Duodenal mucosa (tissue), 2 donors: ENCODE measurements around the gene FAM89A.
"Not testable (repeated sequence)": the region's sequence is repeated elsewhere in the genome, so short reads cannot be mapped to it uniquely, and the experiment has no call there.

Experiments used
- H3K27ac ChIP-seq: one replicate; pipeline ENCODE4 v1.7.0; 2013; ENCODE audit warnings: low read depth, low read length
- H3K27me3 ChIP-seq, 2 donors: one replicate each; pipeline ENCODE4 v1.7.0; 2013; ENCODE audit warnings: low read length in 2 of 2, control low read depth in 1 of 2; ENCODE audit not compliant: insufficient read depth in 2 of 2, control insufficient read depth in 1 of 2
- H3K36me3 ChIP-seq, 2 donors: one replicate each; pipeline ENCODE4 v1.7.0; 2013; ENCODE audit warnings: low read length in 2 of 2, control low read depth in 1 of 2; ENCODE audit not compliant: insufficient read depth in 2 of 2, control insufficient read depth in 1 of 2
- H3K4me1 ChIP-seq, 2 donors: one replicate each; pipeline ENCODE4 v1.7.0; 2013; ENCODE audit warnings: low read length in 2 of 2, control low read depth in 1 of 2; ENCODE audit not compliant: insufficient read depth in 2 of 2, control insufficient read depth in 1 of 2
- H3K4me3 ChIP-seq, 2 donors: one replicate each; pipeline ENCODE4 v1.7.0; 2013; ENCODE audit warnings: low read length in 2 of 2, low read depth in 1 of 2
- H3K9ac ChIP-seq, 2 donors: one replicate each; pipeline ENCODE4 v1.7.0; 2013; ENCODE audit warnings: low read length in 2 of 2, low read depth in 1 of 2
- H3K9me3 ChIP-seq, 2 donors: one replicate each; pipeline ENCODE4 v1.7.0; 2013; ENCODE audit warnings: low read length in 2 of 2, control low read depth in 1 of 2; ENCODE audit not compliant: control insufficient read depth in 1 of 2

FAM89A gene

GRCh38 chr1:231022543-231022942, 17.5 kb downstream of the FAM89A start:
- not testable (repeated sequence) for H3K4me1 ChIP-seq, H3K9ac ChIP-seq, H3K27ac ChIP-seq, H3K36me3 ChIP-seq, H3K4me3 ChIP-seq, H3K27me3 ChIP-seq, H3K9me3 ChIP-seq

- Histone ChIP-seq H3K9me3 (no peaks in the 10 kb centered on the region), H3K4me3 (no peak overlapping the region), H3K27me3 (no peaks in the 10 kb centered on the region), H3K4me1 (peaks cover 0 to 2% of the 10 kb centered on the region in 2 donors), H3K9ac (no peak overlapping the region), H3K27ac (no peak overlapping the region), H3K36me3 (no peaks in the 10 kb centered on the region)
Measured at GRCh38 chr1:231021540-231022031, 18.5 kb downstream of the FAM89A start.

GRCh38 chr1:231020816-231021215, 19.2 kb downstream of the FAM89A start:
- Histone ChIP-seq H3K36me3 (no peaks in the 10 kb centered on the region), H3K9ac (no peak overlapping the region), H3K27me3 (no peaks in the 10 kb centered on the region), H3K4me1 (peaks cover 0 to 2% of the 10 kb centered on the region in 2 donors), H3K9me3 (no peaks in the 10 kb centered on the region), H3K4me3 (no peak overlapping the region), H3K27ac (no peak overlapping the region)

GRCh38 chr1:231020139-231020601, 19.9 kb downstream of the FAM89A start:
- no peaks in the 10 kb centered on the region for H3K36me3 ChIP-seq
- no peak overlapping the region for H3K9ac ChIP-seq
- H3K27ac ChIP-seq, result no peak overlapping the region
- no peaks in the 10 kb centered on the region for H3K9me3 ChIP-seq
- no peaks in the 10 kb centered on the region for H3K27me3 ChIP-seq
- peak overlapping the region in 1 of 2 donors; percentile 11 for H3K4me3 ChIP-seq
- peaks cover 0 to 2% of the 10 kb centered on the region in 2 donors for H3K4me1 ChIP-seq

- no peaks in the 10 kb centered on the region for H3K36me3 ChIP-seq
- H3K4me1 ChIP-seq, result peaks cover 0 to 2% of the 10 kb centered on the region in 2 donors
- H3K9me3 ChIP-seq, result no peaks in the 10 kb centered on the region
- H3K4me3 ChIP-seq, result no peak overlapping the region
- H3K27me3 ChIP-seq, result no peaks in the 10 kb centered on the region
- no peak overlapping the region for H3K9ac ChIP-seq
- no peak overlapping the region for H3K27ac ChIP-seq
Measured at GRCh38 chr1:231019711-231020110, 20.3 kb downstream of the FAM89A start.

GRCh38 chr1:231016966-231017365, 23.1 kb downstream of the FAM89A start:
- H3K4me3 ChIP-seq, result no peak overlapping the region
- no peaks in the 10 kb centered on the region for H3K9me3 ChIP-seq
- no peak overlapping the region for H3K9ac ChIP-seq
- no peaks in the 10 kb centered on the region for H3K36me3 ChIP-seq
- peaks cover 0 to 2% of the 10 kb centered on the region in 2 donors for H3K4me1 ChIP-seq
- no peak overlapping the region for H3K27ac ChIP-seq
- H3K27me3 ChIP-seq, result no peaks in the 10 kb centered on the region

- Histone ChIP-seq H3K27me3 (no peaks in the 10 kb centered on the region), H3K4me1 (peaks cover 0 to 2% of the 10 kb centered on the region in 2 donors), H3K4me3 (no peak overlapping the region), H3K27ac (no peak overlapping the region), H3K36me3 (no peaks in the 10 kb centered on the region), H3K9ac (no peak overlapping the region), H3K9me3 (no peaks in the 10 kb centered on the region)
Measured at GRCh38 chr1:231016234-231016633, 23.8 kb downstream of the FAM89A start.

- no peaks in the 10 kb centered on the region for H3K36me3 ChIP-seq
- peaks cover 0 to 1% of the 10 kb centered on the region in 2 donors for H3K9me3 ChIP-seq
- no peaks in the 10 kb centered on the region for H3K27me3 ChIP-seq
- no peaks in the 10 kb centered on the region for H3K4me1 ChIP-seq
- no peak overlapping the region for H3K27ac ChIP-seq
- no peak overlapping the region for H3K4me3 ChIP-seq
- H3K9ac ChIP-seq, result no peak overlapping the region
Measured at GRCh38 chr1:231013391-231014015, 26.6 kb downstream of the FAM89A start.

GRCh38 chr1:231011963-231012362, 28.1 kb downstream of the FAM89A start:
- Histone ChIP-seq H3K4me3 (no peak overlapping the region), H3K27me3 (no peaks in the 10 kb centered on the region), H3K9ac (no peak overlapping the region), H3K4me1 (no peaks in the 10 kb centered on the region), H3K27ac (no peak overlapping the region), H3K9me3 (peaks cover 2 to 3% of the 10 kb centered on the region in 2 donors), H3K36me3 (no peaks in the 10 kb centered on the region)

- Histone ChIP-seq H3K9me3 (peaks cover 2 to 7% of the 10 kb centered on the region in 2 donors), H3K27me3 (no peaks in the 10 kb centered on the region), H3K4me1 (no peaks in the 10 kb centered on the region), H3K36me3 (no peaks in the 10 kb centered on the region), H3K4me3 (no peak overlapping the region), H3K9ac (no peak overlapping the region), H3K27ac (no peak overlapping the region)
Measured at GRCh38 chr1:231011360-231011759, 28.7 kb downstream of the FAM89A start.
